Measurements from ENCODE around the gene TNFAIP2.

DNA sequence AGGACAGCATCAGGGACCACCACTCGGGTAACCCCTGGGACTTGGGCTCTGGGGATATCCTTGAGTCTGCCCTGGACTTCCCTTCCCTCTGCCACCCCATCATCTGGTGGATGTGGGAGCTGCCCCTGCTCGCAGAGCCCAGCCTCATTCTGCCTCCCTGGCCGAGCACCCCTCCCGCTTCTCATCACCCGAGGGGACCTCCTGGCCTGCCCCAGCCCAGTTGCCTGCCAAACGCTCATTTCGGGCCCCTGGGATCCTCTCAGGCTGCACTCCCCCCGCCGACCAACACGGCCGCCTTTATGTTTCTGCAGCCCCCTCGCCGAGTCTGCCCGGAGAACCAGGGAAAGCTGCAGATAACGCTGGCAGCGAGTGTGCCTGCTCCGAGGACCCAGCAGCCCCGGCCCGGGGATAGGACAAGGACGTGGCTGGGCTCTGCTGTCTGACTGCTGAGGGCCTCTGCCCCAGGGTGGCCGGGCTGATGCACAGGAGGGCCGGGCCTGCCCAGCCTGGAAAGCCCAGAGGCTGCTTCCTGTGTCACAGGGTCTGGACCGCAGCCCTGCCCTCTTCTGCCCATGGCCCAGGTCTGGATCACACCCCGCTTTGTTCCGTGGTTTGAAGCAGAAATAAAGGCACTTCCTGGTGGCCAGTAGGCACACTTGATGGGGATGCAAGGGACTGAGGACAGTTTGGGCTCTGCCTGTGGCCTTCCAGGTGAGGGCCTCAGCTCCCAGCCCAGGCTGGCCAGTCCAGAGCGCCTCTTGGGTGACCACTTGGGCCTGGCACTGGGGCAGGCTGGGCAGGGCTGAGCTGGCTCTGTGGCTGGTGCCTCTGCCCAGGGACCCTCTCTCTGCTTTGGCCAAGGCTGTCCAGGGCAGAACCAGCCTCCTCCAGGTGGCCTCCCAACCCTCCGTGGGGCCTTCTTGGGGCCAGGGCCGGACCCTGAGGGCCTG lies 33.6 kb upstream of the TNFAIP2 start:
- no peak for TF ChIP-seq CTCF (conservative IDR thresholded peaks at IDR 0.05; ENCODE audit: low read length)
- no peak for TF ChIP-seq EZH2phosphoT487 (IDR thresholded peaks at IDR 0.05; ENCODE audit: borderline replicate concordance)

Data from Loucy (cell line).